OCI-LY1 (cell line): ENCODE data around the gene NRSN1.
"Not testable (repeated sequence)": the region's sequence is repeated elsewhere in the genome, so short reads cannot be mapped to it uniquely, and the experiment has no call there.

Experiments used
- H2AFZ ChIP-seq: fragments of 200-600 bp; sonication (generic), shearing (Covaris generic); 2 replicates; pipeline ENCODE4 v1.6.0; 2014; ENCODE audit warnings: antibody characterized with exemption, mild to moderate bottlenecking, low read length
- H3F3A ChIP-seq: fragments of 200-600 bp; sonication (generic), shearing (Covaris generic); 2 replicates; pipeline ENCODE4 v1.6.0; 2014; ENCODE audit warnings: mild to moderate bottlenecking, antibody characterized with exemption, low read length, moderate library complexity; ENCODE audit not compliant: insufficient read depth
- H3K27ac ChIP-seq: fragments of 200-600 bp; sonication (generic); 2 replicates; pipeline ENCODE4 v1.5.1; 2014; ENCODE audit warnings: low read length, mixed run types, mild to moderate bottlenecking, low read depth; ENCODE audit not compliant: poor library complexity, severe bottlenecking
- H3K27me3 ChIP-seq: fragments of 200-600 bp; sonication (generic); 2 replicates; pipeline ENCODE4 v1.6.0; 2014; ENCODE audit warnings: antibody characterized with exemption, mild to moderate bottlenecking, low read length, moderate library complexity; ENCODE audit not compliant: insufficient read depth
- H3K36me3 ChIP-seq: fragments of 200-600 bp; sonication (generic); 2 replicates; pipeline ENCODE4 v1.6.1; 2014; ENCODE audit warnings: mild to moderate bottlenecking, antibody characterized with exemption, low read length, moderate library complexity, mixed read lengths; ENCODE audit not compliant: insufficient read depth
- H3K4me1 ChIP-seq: fragments of 200-600 bp; sonication (generic); 2 replicates; pipeline ENCODE4 v1.5.1; 2014; ENCODE audit warnings: mild to moderate bottlenecking, low read length, moderate library complexity; ENCODE audit not compliant: insufficient read depth, severe bottlenecking
- H3K4me2 ChIP-seq: fragments of 200-600 bp; sonication (generic), shearing (Covaris generic); 2 replicates; pipeline ENCODE4 v1.6.1; 2014; ENCODE audit warnings: low read length
- H3K4me3 ChIP-seq: fragments of 200-600 bp; sonication (generic); 2 replicates; pipeline ENCODE4 v1.5.1; 2014; ENCODE audit warnings: low read length, low read depth, mild to moderate bottlenecking, mixed read lengths; ENCODE audit not compliant: poor library complexity, severe bottlenecking
- H3K79me2 ChIP-seq: fragments of 200-600 bp; shearing (Covaris generic); 2 replicates; pipeline ENCODE4 v1.6.1; 2016; ENCODE audit warnings: mixed run types, low read length, mixed read lengths; ENCODE audit not compliant: insufficient read depth
- H3K9ac ChIP-seq: fragments of 200-600 bp; sonication (generic), shearing (Covaris generic); 2 replicates; pipeline ENCODE4 v1.6.1; 2014; ENCODE audit warnings: mild to moderate bottlenecking, low read length, mixed read lengths
- H3K9me2 ChIP-seq: fragments of 200-600 bp; sonication (generic), shearing (Covaris generic); 2 replicates; pipeline ENCODE4 v1.6.1; 2014; ENCODE audit warnings: low read depth, mild to moderate bottlenecking, low read length, mixed read lengths
- H3K9me3 ChIP-seq: fragments of 200-600 bp; shearing (Covaris generic); 2 replicates; pipeline ENCODE4 v1.6.1; 2014; ENCODE audit warnings: low read length, mixed read lengths
- H4K20me1 ChIP-seq: fragments of 200-600 bp; sonication (generic), shearing (Covaris generic); 2 replicates; pipeline ENCODE4 v1.6.0; 2016; ENCODE audit warnings: mild to moderate bottlenecking, low read length; ENCODE audit not compliant: insufficient read depth
- EZH2 ChIP-seq: fragments of 200-600 bp; sonication (generic), shearing (Covaris generic); IDR thresholded peaks from 2 replicates; pipeline ENCODE4 v1.8.0; 2017; ENCODE audit warnings: borderline replicate concordance, mixed run types, mild to moderate bottlenecking, antibody characterized with exemption, low read length, moderate library complexity, mixed read lengths
- TF ChIP-seq, protein P1 (sequence below): fragments of 200-600 bp; sonication (generic), shearing (Covaris generic); IDR thresholded peaks from 2 replicates; pipeline ENCODE4 v1.5.1; 2017; ENCODE audit warnings: mild to moderate bottlenecking, antibody characterized with exemption, low read length, moderate library complexity, mixed read lengths

Gene NRSN1

DNA sequence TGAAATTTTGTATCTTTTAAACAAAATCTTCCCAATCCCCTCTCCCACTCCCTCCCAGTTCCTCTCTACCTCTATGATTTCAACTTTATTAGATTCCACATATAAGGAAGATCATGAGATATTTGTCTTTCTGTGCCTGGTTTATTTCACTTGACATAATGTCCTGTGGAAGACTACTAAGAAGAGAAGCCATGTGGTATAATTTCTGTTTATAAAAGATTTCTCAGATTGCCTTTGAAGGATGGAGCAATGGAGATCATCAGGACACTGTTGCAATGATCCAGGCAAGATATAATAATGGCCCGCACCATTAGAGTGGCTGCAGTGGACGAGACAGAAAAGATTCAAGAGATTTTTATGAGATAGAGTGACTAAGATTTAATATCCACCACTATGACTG lies 13.1 kb downstream of the NRSN1 start:
- no peak overlapping the region for H3K4me2 ChIP-seq
- no peaks in the 10 kb centered on the region for H3K27me3 ChIP-seq
- no peaks in the 10 kb centered on the region for H3K79me2 ChIP-seq
- no peaks in the 10 kb centered on the region for H3K4me1 ChIP-seq
- H3K9me2 ChIP-seq = no peaks in the 10 kb centered on the region
- no peaks in the 10 kb centered on the region for H3K9me3 ChIP-seq
- no peaks in the 10 kb centered on the region for H3K36me3 ChIP-seq
- no peak overlapping the region for H2AFZ ChIP-seq
- no peaks in the 10 kb centered on the region for H4K20me1 ChIP-seq
- H3F3A ChIP-seq = no peaks in the 10 kb centered on the region
- no peak overlapping the region for H3K27ac ChIP-seq
- H3K9ac ChIP-seq = no peak overlapping the region
- no peak for TF ChIP-seq EZH2
- TF ChIP-seq, protein P1, sequence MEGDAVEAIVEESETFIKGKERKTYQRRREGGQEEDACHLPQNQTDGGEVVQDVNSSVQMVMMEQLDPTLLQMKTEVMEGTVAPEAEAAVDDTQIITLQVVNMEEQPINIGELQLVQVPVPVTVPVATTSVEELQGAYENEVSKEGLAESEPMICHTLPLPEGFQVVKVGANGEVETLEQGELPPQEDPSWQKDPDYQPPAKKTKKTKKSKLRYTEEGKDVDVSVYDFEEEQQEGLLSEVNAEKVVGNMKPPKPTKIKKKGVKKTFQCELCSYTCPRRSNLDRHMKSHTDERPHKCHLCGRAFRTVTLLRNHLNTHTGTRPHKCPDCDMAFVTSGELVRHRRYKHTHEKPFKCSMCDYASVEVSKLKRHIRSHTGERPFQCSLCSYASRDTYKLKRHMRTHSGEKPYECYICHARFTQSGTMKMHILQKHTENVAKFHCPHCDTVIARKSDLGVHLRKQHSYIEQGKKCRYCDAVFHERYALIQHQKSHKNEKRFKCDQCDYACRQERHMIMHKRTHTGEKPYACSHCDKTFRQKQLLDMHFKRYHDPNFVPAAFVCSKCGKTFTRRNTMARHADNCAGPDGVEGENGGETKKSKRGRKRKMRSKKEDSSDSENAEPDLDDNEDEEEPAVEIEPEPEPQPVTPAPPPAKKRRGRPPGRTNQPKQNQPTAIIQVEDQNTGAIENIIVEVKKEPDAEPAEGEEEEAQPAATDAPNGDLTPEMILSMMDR = no peak
- H3K4me3 ChIP-seq = no peak overlapping the region

DNA sequence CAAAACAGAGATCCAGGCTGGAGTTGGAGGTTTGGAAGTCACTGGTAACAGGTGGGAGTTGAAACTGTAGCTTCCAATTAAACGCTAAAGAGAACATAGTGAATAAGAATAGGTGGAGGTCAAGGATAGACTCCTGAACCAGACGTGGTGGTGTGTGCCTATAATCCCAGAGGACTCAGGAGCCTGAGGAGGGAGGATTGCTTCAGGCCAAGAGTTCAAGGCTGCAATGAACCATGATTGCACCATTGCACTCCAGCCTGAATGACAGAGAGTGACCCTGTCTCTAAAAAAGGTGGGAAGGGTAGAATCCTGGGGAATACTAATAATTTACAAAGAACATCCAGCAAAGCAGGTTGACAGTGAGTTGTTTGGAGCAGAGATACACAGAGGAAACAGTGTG lies 13.6 kb downstream of the NRSN1 start:
- TF ChIP-seq EZH2 = no peak
- TF ChIP-seq, protein P1 = no peak
- H3K79me2 ChIP-seq = no peaks in the 10 kb centered on the region
- no peaks in the 10 kb centered on the region for H3F3A ChIP-seq
- H3K4me3 ChIP-seq = no peak overlapping the region
- H3K36me3 ChIP-seq = no peaks in the 10 kb centered on the region
- H3K4me2 ChIP-seq = no peak overlapping the region
- H3K27ac ChIP-seq = no peak overlapping the region
- H3K9me2 ChIP-seq = no peaks in the 10 kb centered on the region
- H3K9me3 ChIP-seq = no peaks in the 10 kb centered on the region
- no peak overlapping the region for H3K9ac ChIP-seq
- no peaks in the 10 kb centered on the region for H3K4me1 ChIP-seq
- no peaks in the 10 kb centered on the region for H4K20me1 ChIP-seq
- H2AFZ ChIP-seq = no peak overlapping the region
- H3K27me3 ChIP-seq = no peaks in the 10 kb centered on the region

DNA sequence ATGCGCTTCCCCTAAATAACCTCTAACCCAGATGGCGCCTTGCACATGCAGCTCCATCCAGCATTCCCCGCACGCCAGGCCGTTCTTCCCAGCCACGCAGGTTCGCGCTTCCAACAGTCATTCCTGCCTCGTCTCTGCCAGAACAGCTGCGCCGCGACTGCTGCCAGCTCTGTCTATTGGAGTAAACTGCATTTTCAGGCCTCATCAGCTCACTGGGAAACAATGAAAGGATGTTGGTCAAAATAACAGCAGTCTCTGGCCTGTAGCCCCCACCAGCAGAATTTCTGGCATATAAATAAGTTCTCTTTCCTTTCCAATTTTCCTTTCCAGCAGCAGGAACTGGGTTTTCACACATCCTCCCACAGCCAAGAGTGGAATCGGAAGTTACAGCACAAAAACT lies 14.6 kb downstream of the NRSN1 start:
- H3K4me2 ChIP-seq = no peak overlapping the region
- no peak overlapping the region for H3K27ac ChIP-seq
- no peak overlapping the region for H2AFZ ChIP-seq
- no peaks in the 10 kb centered on the region for H3K9me3 ChIP-seq
- H3K79me2 ChIP-seq = no peaks in the 10 kb centered on the region
- TF ChIP-seq, protein P1 = no peak
- TF ChIP-seq EZH2 = no peak
- no peak overlapping the region for H3K9ac ChIP-seq
- no peaks in the 10 kb centered on the region for H3K36me3 ChIP-seq
- H4K20me1 ChIP-seq = no peaks in the 10 kb centered on the region
- H3K9me2 ChIP-seq = no peaks in the 10 kb centered on the region
- no peaks in the 10 kb centered on the region for H3K27me3 ChIP-seq
- H3K4me3 ChIP-seq = no peak overlapping the region
- no peaks in the 10 kb centered on the region for H3K4me1 ChIP-seq
- no peaks in the 10 kb centered on the region for H3F3A ChIP-seq

DNA sequence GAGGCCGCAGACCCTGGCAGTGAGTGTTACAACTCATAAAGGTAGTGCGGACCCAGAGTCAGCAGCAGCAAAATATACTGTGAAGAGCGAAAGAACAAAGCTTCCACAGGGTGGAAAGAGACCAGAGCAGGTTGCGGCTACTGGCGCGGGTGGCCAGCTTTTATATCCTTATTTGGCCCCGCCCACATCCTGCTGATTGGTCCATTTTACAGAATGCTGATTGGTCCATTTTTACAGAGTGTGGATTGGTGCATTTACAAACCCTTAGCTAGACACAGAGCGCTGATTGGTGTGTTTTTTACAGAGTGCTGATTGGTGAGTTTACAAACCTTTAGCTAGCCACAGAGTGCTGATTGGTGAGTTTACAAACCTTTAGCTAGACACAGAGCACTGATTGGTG lies 16.7 kb downstream of the NRSN1 start:
- not testable (repeated sequence) for H3K9me3 ChIP-seq, H3K4me3 ChIP-seq, H3K79me2 ChIP-seq, H2AFZ ChIP-seq, H3K27ac ChIP-seq, H3K27me3 ChIP-seq, H4K20me1 ChIP-seq, H3K9ac ChIP-seq, H3K36me3 ChIP-seq, H3K4me2 ChIP-seq, H3K4me1 ChIP-seq, H3K9me2 ChIP-seq, H3F3A ChIP-seq
